Measurements from ENCODE around the gene ZBTB1.
"Not testable (repeated sequence)": the region's sequence is repeated elsewhere in the genome, so short reads cannot be mapped to it uniquely, and the experiment has no call there.

Gene ZBTB1

GRCh38 chr14:64500088-64500487 is 4.5 kb upstream of the ZBTB1 start:
- DNase-seq, result no peak

- DNase-seq, result no peak
These were observed 3.0 kb upstream of the ZBTB1 start for GRCh38 chr14:64501411-64502171.

- no peak for DNase-seq
These were observed 2.1 kb upstream of the ZBTB1 start for GRCh38 chr14:64502456-64502855.

- DNase-seq, result no peak
These were observed 1.6 kb upstream of the ZBTB1 start for GRCh38 chr14:64502887-64503433.

- DNase-seq, result peak; percentile 73
These were observed 898 bp upstream of the ZBTB1 start, which contains the start of gene ZBTB25 for GRCh38 chr14:64503434-64504309. Gene ZBTB25, minus strand, starts transcription at chr14:64503838. Its CDS starts 13,305 bp downstream, at chr14:64490533.

GRCh38 chr14:64504897-64505794 is 576 bp downstream of the ZBTB1 start:
- DNase-seq, result peak; percentile 28

GRCh38 chr14:64506721-64507120 is 2.2 kb downstream of the ZBTB1 start:
- no peak for DNase-seq

GRCh38 chr14:64507376-64508156 is 3.0 kb downstream of the ZBTB1 start:
- DNase-seq, result no peak

GRCh38 chr14:64508215-64508776 is 3.7 kb downstream of the ZBTB1 start:
- no peak for DNase-seq

GRCh38 chr14:64509036-64509435 is 4.5 kb downstream of the ZBTB1 start:
- DNase-seq, result no peak

GRCh38 chr14:64510825-64511671 is 6.5 kb downstream of the ZBTB1 start:
- DNase-seq, result peak; percentile 6

GRCh38 chr14:64513271-64513670 is 8.7 kb downstream of the ZBTB1 start:
- no peak for DNase-seq

GRCh38 chr14:64515053-64515452 is 10.5 kb downstream of the ZBTB1 start:
- no peak for DNase-seq

GRCh38 chr14:64516969-64517368 is 12.4 kb downstream of the ZBTB1 start:
- no peak for DNase-seq

GRCh38 chr14:64517667-64518066 is 13.1 kb downstream of the ZBTB1 start:
- not testable (repeated sequence) for DNase-seq

GRCh38 chr14:64518229-64518628 is 13.7 kb downstream of the ZBTB1 start:
- no peak for DNase-seq

- DNase-seq, result no peak
These were observed 16.1 kb downstream of the ZBTB1 start for GRCh38 chr14:64520699-64521098.

GRCh38 chr14:64522591-64523355 is 18.2 kb downstream of the ZBTB1 start:
- no peak for DNase-seq

GRCh38 chr14:64525354-64525753 is 20.8 kb downstream of the ZBTB1 start:
- no peak for DNase-seq

- DNase-seq, result no peak
These were observed 27.0 kb downstream of the ZBTB1 start for GRCh38 chr14:64531567-64531966.
